ENCODE results near the gene ZSWIM7. TPM values are rescaled to one million over a fixed set of nuclear protein-coding genes. Genes with fewer than 3 reads are reported as not detected.

Gene ZSWIM7
- total RNA-seq, 1 experiment from 2014 or later: 37.8 TPM

- H3K9me3 Mint-ChIP-seq: no peaks in the 10 kb centered on the region
- no peak for TF ChIP-seq CTCF (conservative IDR thresholded peaks at IDR 0.05)
- H3K4me3 Mint-ChIP-seq: no peak overlapping the region
- H4K91ac ChIP-seq (ENCODE audit: insufficient read length, low read depth, low read length): no peak overlapping the region
- H2BK5ac ChIP-seq (ENCODE audit: insufficient read length, low read length): no peak overlapping the region
- peaks cover 6% of the 10 kb centered on the region; the same call in 1 of the 2 replicates for H3K4me1 ChIP-seq (ENCODE audit: insufficient read depth, low read length)
- H3K18ac ChIP-seq (ENCODE audit: insufficient read length, low read depth, low read length): no peak overlapping the region
- no peak overlapping the region for H3K23ac ChIP-seq (ENCODE audit: insufficient read length, low read depth, low read length)
- H3K79me1 ChIP-seq (ENCODE audit: insufficient read depth, low read depth, low read length, poor library complexity, severe bottlenecking): no peaks in the 10 kb centered on the region
- no peak overlapping the region for H3K56ac ChIP-seq (ENCODE audit: insufficient read length, low read depth, low read length)
- no peak overlapping the region for H2BK120ac ChIP-seq (ENCODE audit: low read depth, low read length, poor library complexity, severe bottlenecking)
- no peak overlapping the region for H3K27ac ChIP-seq (ENCODE audit: insufficient read length, low read depth, low read length)
- H3K36me3 Mint-ChIP-seq (ENCODE audit: insufficient read depth in 1 of 3, low read depth in 3 of 3): peaks cover 0 to 3% (median 2%) of the 10 kb centered on the region in 3 experiments; a peak in 3 of 7 replicates
- H2AK5ac ChIP-seq (ENCODE audit: insufficient read length, low read length): no peak overlapping the region
- peaks cover 17 to 23% of the 10 kb centered on the region in 2 experiments for H3K4me1 Mint-ChIP-seq
- no peak overlapping the region for H2BK15ac ChIP-seq (ENCODE audit: low read depth, low read length)
- WGBS (ENCODE audit: extremely low coverage, insufficient read length, low lambda C conversion rate): no CpG with 5 or more reads among the region's 14 CpGs
- no peaks in the 10 kb centered on the region for H3K79me2 ChIP-seq (ENCODE audit: insufficient read depth, low read length)
- no peak overlapping the region for H2AFZ ChIP-seq (ENCODE audit: low read length)
- H3K23me2 ChIP-seq (ENCODE audit: insufficient read length, low read depth, low read length, poor library complexity, severe bottlenecking): no peaks in the 10 kb centered on the region
- H3K9ac ChIP-seq (ENCODE audit: extremely low read depth, insufficient read length, low read length): no peak overlapping the region
- H3K4me2 ChIP-seq (ENCODE audit: insufficient read depth, insufficient read length, low read length): no peak overlapping the region
- no peak overlapping the region; a peak in 1 of 7 replicates for H3K27ac Mint-ChIP-seq
- no peaks in the 10 kb centered on the region for H4K20me1 ChIP-seq (ENCODE audit: control insufficient read depth, insufficient read depth, insufficient read length)
- no peaks in the 10 kb centered on the region; the same call in none of the 2 replicates for H3K27me3 Mint-ChIP-seq (ENCODE audit: low read depth)
- no peak overlapping the region for H2BK12ac ChIP-seq (ENCODE audit: insufficient read length, low read depth, low read length)
- H2BK20ac ChIP-seq (ENCODE audit: low read depth, low read length, poor library complexity, severe bottlenecking): no peak overlapping the region
- no peak overlapping the region for H4K5ac ChIP-seq (ENCODE audit: insufficient read length, low read depth, low read length)
- H3K9me3 ChIP-seq (ENCODE audit: control insufficient read depth, low read depth, low read length): no peaks in the 10 kb centered on the region
- H3K27me3 ChIP-seq (ENCODE audit: insufficient read depth, low read length): no peaks in the 10 kb centered on the region
- no peak for DNase-seq
- no peak overlapping the region for H3K14ac ChIP-seq (ENCODE audit: insufficient read depth, low read length)
- no peak overlapping the region for H3K4ac ChIP-seq (ENCODE audit: low read depth, low read length)
- H4K8ac ChIP-seq (replicated peaks; ENCODE audit: insufficient read length, low read depth, low read length): no peak overlapping the region
- no peak overlapping the region for H3T11ph ChIP-seq (ENCODE audit: low read length)
Measured at GRCh38 chr17:15955793-15956541, 43.5 kb downstream of the ZSWIM7 start.
